Body of pancreas (tissue), 4 donors: ENCODE results near the gene SPDYE16.
"Not testable (repeated sequence)": the region's sequence is repeated elsewhere in the genome, so short reads cannot be mapped to it uniquely, and the experiment has no call there.

Experiments
- CTCF ChIP-seq, 7 experiments: fragments of 450-650 bp in 4 of 7; fragments of 200-600 bp in 3 of 7; sonication (generic) in 3 of 7; IDR thresholded peaks; one replicate each; pipeline ENCODE4 v1.5.1; 2016 to 2019; ENCODE audit warnings: antibody characterized with exemption in 7 of 7
- POLR2A ChIP-seq, 3 donors: fragments of 450-650 bp; IDR thresholded peaks; one replicate each; pipeline ENCODE4 v1.6.1; 2016; ENCODE audit warnings: antibody characterized with exemption in 3 of 3, mild to moderate bottlenecking in 2 of 3

GRCh38 chr7:76485822-76486610, 57.1 kb downstream of the SPDYE16 start:
- TF ChIP-seq CTCF, POLR2A (IDR thresholded peaks at IDR 0.05): not testable (repeated sequence)
